Activated effector memory CD4-positive, alpha-beta T cell treated with anti-CD3 and anti-CD28 coated beads, Interleukin-2, amount 50 U/mL, for 16 hours (primary cell): ENCODE results near the gene ARL6IP1.

Experiments used
- DNase-seq: peaks from one replicate; pipeline ENCODE4 v3.0.0-alpha.2; 2020

ARL6IP1 gene

GRCh38 chr16:18801145-18801972 is at the start of gene ARL6IP1:
Gene ARL6IP1 (minus strand): TSS chr16:18801549. CDS start chr16:18801466, 83 bp downstream.
- peak; percentile 99 for DNase-seq

GRCh38 chr16:18846416-18846815 is 45.1 kb upstream of the ARL6IP1 start:
- DNase-seq, result no peak

GRCh38 chr16:18842565-18842964 is 41.2 kb upstream of the ARL6IP1 start:
- no peak for DNase-seq

- DNase-seq, result no peak
Observed at GRCh38 chr16:18841833-18842525, 40.6 kb upstream of the ARL6IP1 start.

- no peak for DNase-seq
Observed at GRCh38 chr16:18839555-18839954, 38.2 kb upstream of the ARL6IP1 start.

- no peak for DNase-seq
Observed at GRCh38 chr16:18836702-18837101, 35.4 kb upstream of the ARL6IP1 start.

GRCh38 chr16:18834864-18835263 is 33.5 kb upstream of the ARL6IP1 start:
- no peak for DNase-seq

GRCh38 chr16:18833707-18834505 is 32.6 kb upstream of the ARL6IP1 start:
- no peak for DNase-seq

- DNase-seq, result no peak
Observed at GRCh38 chr16:18832613-18833012, 31.3 kb upstream of the ARL6IP1 start.

GRCh38 chr16:18832006-18832405 is 30.7 kb upstream of the ARL6IP1 start:
- DNase-seq, result no peak

- DNase-seq, result no peak
Observed at GRCh38 chr16:18829251-18829650, 27.9 kb upstream of the ARL6IP1 start.

GRCh38 chr16:18827890-18828289 is 26.5 kb upstream of the ARL6IP1 start:
- DNase-seq, result no peak

- no peak for DNase-seq
Observed at GRCh38 chr16:18816286-18816685, 14.9 kb upstream of the ARL6IP1 start.

GRCh38 chr16:18811925-18812324 is 10.6 kb upstream of the ARL6IP1 start:
- no peak for DNase-seq

GRCh38 chr16:18809165-18809564 is 7.8 kb upstream of the ARL6IP1 start:
- DNase-seq, result no peak

- no peak for DNase-seq
Observed at GRCh38 chr16:18805257-18805773, 4.0 kb upstream of the ARL6IP1 start.

- no peak for DNase-seq
Observed at GRCh38 chr16:18804540-18804939, 3.2 kb upstream of the ARL6IP1 start.

- no peak for DNase-seq
Observed at GRCh38 chr16:18803569-18804462, 2.5 kb upstream of the ARL6IP1 start.

- DNase-seq, result no peak
Observed at GRCh38 chr16:18802767-18803343, 1.5 kb upstream of the ARL6IP1 start.

- DNase-seq, result no peak
Observed at GRCh38 chr16:18800775-18801144, 589 bp downstream of the ARL6IP1 start.

GRCh38 chr16:18800293-18800692 is 1.1 kb downstream of the ARL6IP1 start:
- DNase-seq, result no peak

- DNase-seq, result no peak
Observed at GRCh38 chr16:18799500-18799899, 1.8 kb downstream of the ARL6IP1 start.
